Effector memory CD8-positive, alpha-beta T cell (primary cell): ENCODE data around the gene KCNAB1.

Experiments used
- ATAC-seq: fragments of 150-1000 bp; cut with Tn5 transposase; replicated peaks from 2 replicates; pipeline ENCODE4 v1.10.0; 2021; ENCODE audit warnings: mild to moderate bottlenecking, moderate library complexity
- DNase-seq, 3 experiments: peaks; one replicate each; pipeline ENCODE4 v3.0.0; 2021
- H3K27ac Mint-ChIP-seq, 2 donors: one replicate each; pipeline ENCODE4 v1.8.0; 2022; ENCODE audit warnings: mild to moderate bottlenecking in 2 of 2, mixed read lengths in 2 of 2, moderate library complexity in 2 of 2
- H3K27me3 Mint-ChIP-seq, 2 donors: one replicate each; pipeline ENCODE4 v1.8.0; 2022; ENCODE audit warnings: mixed read lengths in 2 of 2
- H3K36me3 Mint-ChIP-seq: one replicate; pipeline ENCODE4 v1.8.0; 2022; ENCODE audit warnings: mild to moderate bottlenecking, moderate library complexity, mixed read lengths; ENCODE audit not compliant: insufficient read depth
- H3K4me1 Mint-ChIP-seq, 2 donors: one replicate each; pipeline ENCODE4 v1.8.0; 2022; ENCODE audit warnings: low read depth in 2 of 2, mixed read lengths in 2 of 2
- H3K4me3 Mint-ChIP-seq, 2 donors: one replicate each; pipeline ENCODE4 v1.8.0; 2022; ENCODE audit warnings: mild to moderate bottlenecking in 2 of 2, mixed read lengths in 2 of 2, moderate library complexity in 2 of 2
- H3K9me3 Mint-ChIP-seq, 2 donors: one replicate each; pipeline ENCODE4 v1.8.0; 2022; ENCODE audit warnings: mixed read lengths in 2 of 2

Gene KCNAB1

DNA sequence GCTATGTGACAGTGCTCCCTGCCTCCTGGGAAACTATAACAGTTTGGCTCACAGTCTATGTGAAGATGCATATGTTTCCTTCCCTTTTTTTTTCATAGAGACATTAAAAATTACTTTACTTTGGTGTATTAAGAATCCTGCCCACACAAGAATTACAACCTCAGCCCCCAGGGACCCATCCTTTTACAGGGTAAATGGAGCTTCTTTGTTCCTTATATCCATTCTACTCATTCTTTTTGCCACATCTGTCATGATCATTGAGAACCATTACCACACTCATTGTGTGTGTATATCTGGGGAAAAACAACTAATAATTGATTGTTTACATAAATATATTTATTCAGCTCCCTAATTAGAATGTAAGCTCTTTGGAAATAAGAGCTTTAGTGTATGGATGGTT lies 277.2 kb downstream of the KCNAB1 start:
- ATAC-seq, result no peak
- H3K27me3 Mint-ChIP-seq, result peaks cover 15 to 20% of the 10 kb centered on the region in 2 donors
- H3K36me3 Mint-ChIP-seq, result no peaks in the 10 kb centered on the region
- no peaks in the 10 kb centered on the region for H3K4me1 Mint-ChIP-seq
- no peak overlapping the region for H3K27ac Mint-ChIP-seq
- no peak for DNase-seq
- H3K4me3 Mint-ChIP-seq, result no peak overlapping the region
- H3K9me3 Mint-ChIP-seq, result no peaks in the 10 kb centered on the region

DNA sequence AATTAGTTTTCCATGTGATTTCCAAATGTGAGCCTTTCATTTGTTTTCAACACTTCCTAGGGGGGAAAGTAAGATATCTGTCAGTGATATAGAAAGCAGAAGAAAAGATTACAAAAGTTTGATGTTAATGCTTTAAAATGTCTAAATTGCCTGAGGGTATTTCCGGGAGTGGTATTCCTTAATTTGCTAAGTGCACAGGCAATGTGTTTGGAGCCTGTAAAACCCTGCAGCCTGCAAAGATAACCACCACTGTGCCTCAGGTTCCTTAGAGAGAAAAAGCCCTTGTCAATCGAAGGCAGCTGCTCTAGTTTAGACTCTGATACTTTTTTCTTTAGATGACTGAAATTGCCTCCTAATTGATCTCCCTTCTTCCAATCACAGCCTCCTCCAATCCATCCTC lies 279.7 kb downstream of the KCNAB1 start:
- Mint-ChIP-seq H3K36me3 (no peaks in the 10 kb centered on the region), H3K27me3 (peaks cover 10 to 15% of the 10 kb centered on the region in 2 donors), H3K4me3 (no peak overlapping the region), H3K9me3 (no peaks in the 10 kb centered on the region), H3K4me1 (no peaks in the 10 kb centered on the region), H3K27ac (no peak overlapping the region)
- ATAC-seq, result no peak
- no peak for DNase-seq

DNA sequence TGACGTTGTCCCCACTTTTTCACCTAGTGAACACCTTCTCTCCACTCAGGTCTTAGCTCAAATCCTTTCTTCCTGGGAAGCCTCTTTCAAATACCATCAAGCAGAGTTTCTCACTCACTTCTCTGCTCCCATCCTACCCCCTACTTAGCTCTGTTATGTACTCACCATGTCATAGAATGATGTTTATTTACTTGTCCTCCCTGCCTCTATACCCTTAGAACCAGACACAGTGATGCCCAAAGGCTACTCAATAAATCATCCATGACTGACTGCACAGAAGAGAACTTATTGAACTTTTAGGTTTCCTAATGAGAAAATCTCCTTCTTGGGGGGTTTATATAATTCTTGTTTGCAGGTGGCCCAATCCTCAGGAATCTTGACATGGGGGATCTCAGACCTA lies 280.4 kb downstream of the KCNAB1 start:
- Mint-ChIP-seq H3K36me3 (no peaks in the 10 kb centered on the region), H3K27me3 (peaks cover 10 to 15% of the 10 kb centered on the region in 2 donors), H3K9me3 (no peaks in the 10 kb centered on the region), H3K4me1 (no peaks in the 10 kb centered on the region), H3K27ac (no peak overlapping the region), H3K4me3 (no peak overlapping the region)
- no peak for DNase-seq
- no peak for ATAC-seq

GRCh38 chr3:156404217-156404616 lies 283.8 kb downstream of the KCNAB1 start:
- H3K4me3 Mint-ChIP-seq, result no peak overlapping the region
- H3K36me3 Mint-ChIP-seq, result no peaks in the 10 kb centered on the region
- DNase-seq, result no peak
- H3K27ac Mint-ChIP-seq, result no peak overlapping the region
- no peak for ATAC-seq
- H3K9me3 Mint-ChIP-seq, result no peaks in the 10 kb centered on the region
- peaks cover 20% of the 10 kb centered on the region in 2 donors for H3K27me3 Mint-ChIP-seq
- no peaks in the 10 kb centered on the region for H3K4me1 Mint-ChIP-seq

GRCh38 chr3:156406393-156406792 lies 286.0 kb downstream of the KCNAB1 start:
- Mint-ChIP-seq H3K27ac (no peak overlapping the region), H3K4me3 (no peak overlapping the region), H3K36me3 (no peaks in the 10 kb centered on the region), H3K27me3 (peaks cover 16 to 24% of the 10 kb centered on the region in 2 donors), H3K4me1 (no peaks in the 10 kb centered on the region), H3K9me3 (no peaks in the 10 kb centered on the region)
- ATAC-seq (no peak), DNase-seq (no peak)

DNA sequence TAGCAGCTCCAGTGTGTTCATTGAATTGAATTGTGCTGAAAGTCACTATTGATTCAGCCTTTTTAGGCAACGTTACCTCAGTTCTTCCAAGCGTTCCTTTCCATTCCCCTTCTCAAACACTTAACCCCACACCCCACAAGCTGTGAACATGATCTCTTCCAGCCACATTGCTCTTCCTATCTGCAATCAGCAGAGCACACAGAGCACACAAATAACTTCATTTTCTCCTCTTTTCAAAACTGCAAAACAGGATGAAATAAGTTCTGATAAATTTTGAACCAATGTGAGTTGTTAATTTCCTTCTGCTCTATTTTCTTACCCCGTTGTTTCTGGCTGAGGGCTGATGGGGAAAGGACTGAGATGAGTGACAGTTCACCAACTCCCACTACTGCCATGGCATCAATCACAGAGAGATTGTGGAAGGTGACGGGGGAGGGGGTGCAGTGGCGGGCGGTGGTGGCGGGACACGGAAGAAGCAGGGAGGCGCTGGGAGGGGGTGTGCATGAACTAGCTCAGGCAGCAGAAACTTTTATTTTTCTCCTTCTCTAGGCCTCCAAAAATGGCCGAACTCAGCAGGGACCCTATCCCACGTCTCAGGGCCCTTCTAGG lies 287.3 kb downstream of the KCNAB1 start:
- ATAC-seq, result no peak
- Mint-ChIP-seq H3K27me3 (peaks cover 24 to 35% of the 10 kb centered on the region in 2 donors), H3K36me3 (no peaks in the 10 kb centered on the region), H3K4me1 (no peaks in the 10 kb centered on the region), H3K9me3 (no peaks in the 10 kb centered on the region), H3K27ac (no peak overlapping the region), H3K4me3 (no peak overlapping the region)
- DNase-seq, result no peak

DNA sequence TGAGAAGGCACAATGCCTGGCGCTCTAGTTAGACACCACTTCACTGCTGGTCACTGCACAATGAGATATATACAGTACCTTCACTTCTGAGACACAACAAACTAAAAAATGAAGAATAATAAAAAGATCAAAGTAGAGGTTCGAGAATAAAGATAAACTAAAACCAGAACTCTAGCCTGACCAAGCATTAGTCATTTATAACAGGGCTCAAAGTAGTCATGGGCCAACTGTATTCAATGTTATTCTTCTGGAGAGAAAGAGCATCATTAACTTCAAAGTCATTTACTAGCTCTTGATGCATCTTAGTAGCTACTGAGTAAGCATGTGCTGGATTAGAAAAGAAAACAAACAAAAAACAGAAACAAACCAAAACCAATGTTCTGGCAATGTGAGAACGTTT lies 289.3 kb downstream of the KCNAB1 start:
- H3K9me3 Mint-ChIP-seq, result no peaks in the 10 kb centered on the region
- ATAC-seq (no peak), DNase-seq (no peak)
- no peaks in the 10 kb centered on the region for H3K4me1 Mint-ChIP-seq
- peaks cover 27 to 36% of the 10 kb centered on the region in 2 donors for H3K27me3 Mint-ChIP-seq
- H3K4me3 Mint-ChIP-seq, result no peak overlapping the region
- no peak overlapping the region for H3K27ac Mint-ChIP-seq
- no peaks in the 10 kb centered on the region for H3K36me3 Mint-ChIP-seq

DNA sequence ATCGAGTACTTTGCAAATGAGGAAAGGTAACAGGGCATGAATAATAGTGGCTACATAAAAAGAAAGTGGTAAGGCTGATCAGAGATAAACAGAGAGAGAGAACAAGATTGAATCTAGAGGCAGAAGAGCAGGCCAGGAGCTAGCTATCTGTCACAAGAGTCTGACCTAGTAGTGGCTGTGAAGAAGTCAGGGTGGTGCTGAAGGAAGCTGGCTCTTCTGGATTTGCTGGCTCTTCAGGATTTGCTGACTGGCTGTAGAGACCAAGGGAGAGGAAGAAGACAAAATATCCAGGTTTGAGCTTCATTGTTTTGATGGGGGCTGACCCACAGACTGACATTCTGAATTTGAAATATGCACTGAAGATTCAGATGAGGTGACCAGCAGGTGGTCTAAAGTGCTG lies 292.2 kb downstream of the KCNAB1 start:
- H3K4me1 Mint-ChIP-seq, result no peaks in the 10 kb centered on the region
- no peak overlapping the region for H3K4me3 Mint-ChIP-seq
- ATAC-seq, result no peak
- no peak overlapping the region for H3K27ac Mint-ChIP-seq
- peaks cover 27 to 36% of the 10 kb centered on the region in 2 donors for H3K27me3 Mint-ChIP-seq
- no peak for DNase-seq
- H3K36me3 Mint-ChIP-seq, result no peaks in the 10 kb centered on the region
- H3K9me3 Mint-ChIP-seq, result no peaks in the 10 kb centered on the region

DNA sequence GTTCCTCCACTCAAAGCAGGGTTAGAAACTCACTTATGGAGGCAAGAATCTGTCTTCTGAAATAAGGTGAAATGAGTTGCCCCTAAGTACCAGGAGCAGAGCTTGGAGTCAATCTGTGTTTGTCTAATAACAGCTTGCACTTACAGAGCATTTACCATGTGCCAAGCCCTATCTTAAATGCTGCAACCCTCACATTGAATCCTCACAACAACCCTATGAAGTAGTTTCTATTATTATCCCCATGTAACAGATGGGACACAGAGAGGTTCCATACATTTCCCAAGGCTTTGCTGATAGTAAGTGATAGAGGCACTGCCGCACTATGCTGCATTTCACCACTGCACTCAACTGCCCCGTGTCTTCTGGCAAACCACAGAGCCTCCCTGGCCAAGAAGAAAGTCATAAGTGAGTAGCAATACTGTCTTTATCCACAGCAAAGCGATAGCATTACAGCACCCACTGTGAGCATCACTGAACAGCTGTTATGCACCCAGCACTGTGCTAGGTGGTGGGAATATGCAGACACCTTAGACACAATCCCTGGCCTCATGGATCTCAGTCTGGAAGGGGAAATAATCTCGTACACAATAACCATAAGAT lies 293.0 kb downstream of the KCNAB1 start:
- ATAC-seq, result no peak
- Mint-ChIP-seq H3K4me3 (no peak overlapping the region), H3K4me1 (no peaks in the 10 kb centered on the region)

DNA sequence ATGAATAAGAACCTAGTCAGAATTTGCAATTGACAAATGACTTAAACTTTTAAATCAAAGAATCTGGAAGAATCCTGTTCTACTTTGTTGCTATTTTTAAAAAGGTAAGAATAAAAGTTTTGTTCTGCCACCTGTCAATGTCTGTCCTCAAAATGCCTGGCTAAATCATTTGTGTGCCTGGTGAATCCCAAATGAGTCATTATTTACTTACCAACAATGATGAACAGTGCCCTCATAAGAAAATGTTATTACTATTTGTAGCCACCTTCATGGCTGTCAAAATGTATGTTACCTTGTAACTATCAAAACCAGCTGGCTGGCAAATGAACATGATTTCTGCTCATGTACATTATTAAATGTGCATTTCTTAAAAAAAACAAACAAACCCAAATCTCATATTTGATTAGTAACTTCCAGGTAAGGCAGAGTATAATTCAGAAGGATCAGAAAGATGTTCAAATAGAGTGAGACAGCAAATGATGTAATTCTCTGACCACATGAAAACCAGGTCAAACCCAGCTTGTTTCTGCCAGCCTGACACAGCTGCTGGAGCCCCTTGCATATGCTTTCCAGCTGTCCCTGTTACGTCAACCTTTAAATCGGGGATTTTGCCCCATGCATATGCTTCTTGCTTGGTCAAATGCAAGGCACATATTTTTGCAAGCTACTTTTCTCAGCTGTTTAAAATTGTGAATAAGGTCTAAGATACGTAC lies 296.6 kb downstream of the KCNAB1 start:
- no peak overlapping the region for H3K4me3 Mint-ChIP-seq
- H3K27ac Mint-ChIP-seq, result no peak overlapping the region
- H3K27me3 Mint-ChIP-seq, result peaks cover 21 to 31% of the 10 kb centered on the region in 2 donors
- no peaks in the 10 kb centered on the region for H3K4me1 Mint-ChIP-seq
- H3K9me3 Mint-ChIP-seq, result no peaks in the 10 kb centered on the region
- H3K36me3 Mint-ChIP-seq, result no peaks in the 10 kb centered on the region
- DNase-seq, result no peak
- ATAC-seq, result no peak

More for the DNA sequence above, 293.0 kb downstream of the KCNAB1 start:
- Mint-ChIP-seq H3K9me3 (no peaks in the 10 kb centered on the region), H3K27me3 (peaks cover 21 to 35% of the 10 kb centered on the region in 2 donors), H3K27ac (no peak overlapping the region), H3K36me3 (no peaks in the 10 kb centered on the region)
- DNase-seq, result no peak

DNA sequence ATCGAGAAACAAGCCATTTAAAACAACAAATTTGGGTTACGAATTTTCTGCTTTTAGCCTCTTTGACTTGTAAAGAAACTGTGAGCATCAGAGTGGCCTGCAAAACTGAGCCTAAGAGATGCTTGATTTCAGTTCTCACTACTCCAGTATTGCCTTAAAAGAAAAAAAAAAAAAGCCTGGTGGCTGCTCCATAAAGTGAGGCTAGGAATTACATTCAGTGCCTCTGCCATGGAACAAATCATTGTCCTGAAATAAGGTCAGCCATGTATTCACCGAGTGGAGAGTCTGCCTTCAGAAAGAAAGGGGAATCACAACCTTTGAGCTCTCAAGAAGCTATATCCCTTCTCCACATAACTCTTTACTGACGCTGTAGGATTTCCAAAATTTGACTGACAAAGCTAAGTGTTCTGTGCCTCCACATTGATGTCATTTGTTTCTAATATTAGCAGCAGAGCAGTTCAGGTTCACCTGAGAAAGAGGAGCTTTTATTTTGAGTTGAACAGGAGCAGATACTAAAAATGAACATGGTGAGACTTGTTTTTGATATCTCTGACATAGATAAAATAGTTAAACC lies 297.3 kb downstream of the KCNAB1 start:
- Mint-ChIP-seq H3K4me3 (no peak overlapping the region), H3K4me1 (no peaks in the 10 kb centered on the region), H3K27ac (no peak overlapping the region), H3K27me3 (peaks cover 14 to 26% of the 10 kb centered on the region in 2 donors), H3K9me3 (no peaks in the 10 kb centered on the region), H3K36me3 (no peaks in the 10 kb centered on the region)
- ATAC-seq, result no peak
- no peak for DNase-seq

DNA sequence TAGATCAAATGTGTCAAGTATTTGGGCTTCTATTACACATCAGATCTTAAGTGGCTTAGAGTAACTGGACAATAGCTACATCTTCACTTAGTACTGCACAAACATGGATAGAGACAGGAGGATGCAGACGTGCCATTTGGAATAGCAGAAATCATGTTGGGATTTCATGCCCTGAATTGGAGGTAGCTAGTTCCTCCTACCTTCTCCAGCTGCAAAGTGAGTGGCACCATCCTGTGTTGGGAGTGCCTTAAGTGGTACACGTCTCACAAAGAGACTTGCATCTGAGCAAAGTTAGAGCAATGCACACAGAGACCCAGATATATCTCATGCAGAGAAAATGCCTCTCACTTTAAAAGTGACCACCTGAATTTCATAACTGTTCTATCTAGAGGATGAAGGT lies 298.1 kb downstream of the KCNAB1 start:
- Mint-ChIP-seq H3K36me3 (no peaks in the 10 kb centered on the region), H3K9me3 (no peaks in the 10 kb centered on the region), H3K27me3 (peaks cover 11 to 25% of the 10 kb centered on the region in 2 donors), H3K4me3 (no peak overlapping the region), H3K4me1 (no peaks in the 10 kb centered on the region), H3K27ac (no peak overlapping the region)
- ATAC-seq, result no peak
- DNase-seq, result no peak

DNA sequence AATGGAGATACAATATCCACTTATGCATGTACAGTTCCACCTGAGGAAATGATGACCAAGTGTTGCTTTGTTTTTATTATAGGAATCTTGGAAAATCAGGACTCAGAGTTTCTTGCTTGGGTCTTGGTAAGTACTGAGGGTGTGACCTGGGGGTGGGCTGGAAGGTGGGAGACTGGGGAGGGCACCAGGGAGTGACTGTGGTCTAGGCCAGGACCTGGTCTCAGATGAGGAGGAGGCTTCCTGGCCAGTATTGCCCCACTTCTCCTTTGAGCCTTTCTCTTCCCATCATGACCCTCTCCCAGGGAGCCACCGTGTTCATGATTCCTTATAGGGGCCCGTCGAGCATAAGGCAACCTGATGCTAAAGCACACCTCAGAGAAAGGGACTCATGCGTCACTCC lies 301.2 kb downstream of the KCNAB1 start:
- Mint-ChIP-seq H3K27ac (no peak overlapping the region), H3K36me3 (no peaks in the 10 kb centered on the region), H3K4me3 (no peak overlapping the region), H3K4me1 (no peaks in the 10 kb centered on the region), H3K27me3 (peaks cover 9 to 14% of the 10 kb centered on the region in 2 donors), H3K9me3 (no peaks in the 10 kb centered on the region)
- ATAC-seq, result no peak
- no peak for DNase-seq

GRCh38 chr3:156424758-156425157 lies 304.4 kb downstream of the KCNAB1 start:
- H3K4me1 Mint-ChIP-seq, result no peaks in the 10 kb centered on the region
- H3K27ac Mint-ChIP-seq, result no peak overlapping the region
- no peaks in the 10 kb centered on the region for H3K9me3 Mint-ChIP-seq
- DNase-seq (no peak), ATAC-seq (no peak)
- no peak overlapping the region for H3K4me3 Mint-ChIP-seq
- H3K36me3 Mint-ChIP-seq, result no peaks in the 10 kb centered on the region
- H3K27me3 Mint-ChIP-seq, result peaks cover 5 to 9% of the 10 kb centered on the region in 2 donors
